HepG2 (cell line): Measurements from ENCODE around the gene ADCY1. TPM values are rescaled to one million over a fixed set of nuclear protein-coding genes. Genes with fewer than 3 reads are reported as not detected.

Experiments used
- ATAC-seq: fragments of 200-7000 bp; cut with Tn5 transposase; 3 replicates; pipeline ENCODE4 v1.9.1; 2020; ENCODE audit warnings: mild to moderate bottlenecking, moderate library complexity
- BruUV-seq: library from RNA; stranded (reverse); fragments of 400-500 nt; replicated peaks from 2 replicates; lab custom pipeline; 2021; lab: Mats Ljungman, UMichigan
- CTCF ChIA-PET: fragments of 300-600 bp; formaldehyde crosslinking; extraction: SDS; loops from one replicate; lab custom pipeline; 2021; ENCODE audit warnings: low total read pairs, inconsistent platforms, low intra/inter-chr PET ratio; lab: Yijun Ruan, JAX
- POLR2A ChIA-PET: fragments of 350-600 bp; sonication (Branson Sonifier 250); formaldehyde crosslinking; loops from one replicate; lab custom pipeline; 2020; ENCODE audit warnings: antibody characterized with exemption, inconsistent platforms; lab: Yijun Ruan, JAX
- DNase-seq: peaks from one replicate; pipeline ENCODE4 v3.0.0-alpha.2; 2015; ENCODE audit warnings: low spot score
- FAIRE-seq: peaks from 3 replicates; lab custom pipeline; 2011; peaks lifted over from hg19 to GRCh38; lab: Jason Lieb, UNC
- H2AFZ ChIP-seq: one replicate; pipeline ENCODE4 v1.6.1; 2011; ENCODE audit warnings: low read length, inconsistent platforms
- H3K27ac ChIP-seq: fragments of 300-600 bp; 3 replicates; pipeline ENCODE4 v1.8.0; 2011; ENCODE audit warnings: mixed run types, mild to moderate bottlenecking, mixed read lengths, low read length, inconsistent platforms; ENCODE audit not compliant: insufficient read depth; ENCODE audit errors: extremely low read length
- H3K27me3 ChIP-seq, 2 experiments: fragments of 200-600 bp in 1 of 2; 2 replicates in 1 of 2; 3 replicates in 1 of 2; pipeline versions ENCODE4 v1.6.0 to v1.8.0; 2011; ENCODE audit warnings: low read length in 2 of 2, mild to moderate bottlenecking in 2 of 2, moderate library complexity in 2 of 2, inconsistent platforms in 1 of 2; ENCODE audit not compliant: insufficient read depth in 2 of 2, control insufficient read depth in 1 of 2
- H3K36me3 ChIP-seq, 2 experiments: fragments of 200-600 bp in 1 of 2; replicated peaks in 1 of 2; 2 replicates in 1 of 2; 3 replicates in 1 of 2; pipeline versions ENCODE4 v1.5.1 to v1.8.0; 2011; ENCODE audit warnings: low read length in 2 of 2, inconsistent platforms in 1 of 2; ENCODE audit not compliant: insufficient read depth in 2 of 2, control insufficient read depth in 1 of 2
- H3K4me1 ChIP-seq: 2 replicates; pipeline ENCODE4 v1.5.1; 2012; ENCODE audit warnings: low read length, inconsistent platforms; ENCODE audit not compliant: insufficient read depth
- H3K4me2 ChIP-seq: 2 replicates; pipeline ENCODE4 v1.6.0; 2011; ENCODE audit warnings: low read depth, low read length, inconsistent platforms
- H3K4me3 ChIP-seq, 3 experiments: fragments of 200-600 bp in 1 of 3; sonication (generic), shearing (Covaris generic) in 1 of 3; replicated peaks in 1 of 3; 2 replicates each; pipeline ENCODE4 v1.5.1; 2011 to 2016; ENCODE audit warnings: low read length in 3 of 3, inconsistent platforms in 2 of 3, low read depth in 2 of 3, mild to moderate bottlenecking in 2 of 3, control low read depth in 1 of 3, mixed read lengths in 1 of 3; ENCODE audit not compliant: insufficient read depth in 1 of 3
- H3K79me2 ChIP-seq: one replicate; pipeline ENCODE4 v1.6.1; 2011; ENCODE audit warnings: low read length, inconsistent platforms; ENCODE audit not compliant: insufficient read depth
- H3K9ac ChIP-seq: 2 replicates; pipeline ENCODE4 v1.6.0; 2011; ENCODE audit warnings: mild to moderate bottlenecking, low read depth, low read length, inconsistent platforms; ENCODE audit not compliant: insufficient read depth
- H3K9me3 ChIP-seq: 2 replicates; pipeline ENCODE4 v1.5.1; 2012; ENCODE audit warnings: mild to moderate bottlenecking, low read length
- H4K20me1 ChIP-seq: 2 replicates; pipeline ENCODE4 v1.6.0; 2011; ENCODE audit warnings: inconsistent platforms, mild to moderate bottlenecking, low read length, moderate library complexity; ENCODE audit not compliant: insufficient read depth
- ARNT2 ChIP-seq: sonication (generic); formaldehyde crosslinking; IDR thresholded peaks from 2 replicates; pipeline ENCODE4 v1.8.0; 2022; ENCODE audit warnings: mild to moderate bottlenecking, low read depth, missing genetic modification reagents, moderate library complexity
- ASH2L ChIP-seq: fragments of 300-600, 200-600 bp; sonication (generic); IDR thresholded peaks from 2 replicates; pipeline ENCODE4 v1.7.0; 2017; ENCODE audit warnings: low read depth, mild to moderate bottlenecking, moderate library complexity, mixed read lengths, low read length; ENCODE audit not compliant: insufficient read length
- FOSL1 ChIP-seq: sonication (generic); formaldehyde crosslinking; IDR thresholded peaks from 2 replicates; pipeline ENCODE4 v1.9.0; 2021; ENCODE audit warnings: missing genetic modification reagents, borderline replicate concordance
- FOXO1 ChIP-seq: sonication (generic); formaldehyde crosslinking; IDR thresholded peaks from 2 replicates; pipeline ENCODE4 v1.4.0; 2020; ENCODE audit warnings: missing genetic modification reagents
- GZF1 ChIP-seq: sonication (generic); formaldehyde crosslinking; IDR thresholded peaks from 2 replicates; pipeline ENCODE4 v1.5.1; 2020; ENCODE audit warnings: mild to moderate bottlenecking, missing genetic modification reagents
- JARID2 ChIP-seq: sonication (generic); formaldehyde crosslinking; IDR thresholded peaks from 2 replicates; pipeline ENCODE4 v1.8.1; 2023; ENCODE audit warnings: missing genetic modification reagents, inconsistent platforms; ENCODE audit not compliant: insufficient replicate concordance
- PHF21A ChIP-seq: sonication (generic); formaldehyde crosslinking; IDR thresholded peaks from 2 replicates; pipeline ENCODE4 v1.5.0; 2020; ENCODE audit warnings: mild to moderate bottlenecking, missing genetic modification reagents
- ZNF431 ChIP-seq: sonication (generic); formaldehyde crosslinking; IDR thresholded peaks from 2 replicates; pipeline ENCODE4 v1.9.0; 2022; ENCODE audit warnings: missing genetic modification reagents, low read depth, mild to moderate bottlenecking, borderline replicate concordance
- ZNF468 ChIP-seq: sonication (generic); formaldehyde crosslinking; IDR thresholded peaks from 2 replicates; pipeline ENCODE4 v1.8.0; 2022; ENCODE audit warnings: mild to moderate bottlenecking, moderate library complexity, missing genetic modification reagents
- WGBS: methylation state at CpG from one replicate; pipeline ENCODE4 v1.1.6; 2017; ENCODE audit warnings: low lambda C conversion rate; 5-methylcytosine and 5-hydroxymethylcytosine counted together
- in situ Hi-C: cut with HindIII; loops from 2 replicates; pipeline ENCODE4 v1.10.0; 2017; ENCODE audit warnings: low pct_unique_long_range_greater_than_20kb; ENCODE audit not compliant: extremely low pct_ligation_motif_present
- intact Hi-C: fragments of 100-400 bp; cut with micrococcal nuclease; formaldehyde crosslinking; loops from one replicate; pipeline ENCODE4 v1.10.0; 2022; ENCODE audit not compliant: unreplicated experiment
- polyA plus RNA-seq, 8 experiments: library from polyadenylated mRNA; depleted of rRNA in 3 of 8; stranded (reverse) in 7 of 8; unstranded in 1 of 8; fragments of >200 nt; fragmentation: Illumina TruSeq in 4 of 8; extraction: Trizol in 4 of 8; gene quantifications; 2 replicates each; pipeline versions ENCODE4 v1.2.1 to v1.2.3, GENCODE V29; 2011 to 2016; ENCODE audit warnings: low read depth in 4 of 8, missing spikeins in 1 of 8, mixed read lengths in 1 of 8; ENCODE audit not compliant: insufficient read depth in 1 of 8
- total RNA-seq, 5 experiments: library from RNA; depleted of rRNA; stranded (reverse); fragments of >200 nt; fragmentation: Illumina TruSeq; extraction: Trizol; gene quantifications; 2 replicates each; pipeline ENCODE4 v1.2.3, GENCODE V29; 2016; ENCODE audit warnings: low read depth in 1 of 5
- TF ChIP-seq, protein P1 (sequence below): sonication (generic); formaldehyde crosslinking; IDR thresholded peaks from 2 replicates; pipeline ENCODE4 v1.9.0; 2021; ENCODE audit warnings: missing genetic modification reagents, mild to moderate bottlenecking, borderline replicate concordance

Gene ADCY1
- total and polyA plus RNA-seq, 2 of the 13 experiments (the other 11 are each of a cell fraction or from before 2014, with no cell fraction given), result 0.80 to 1.2 TPM

DNA sequence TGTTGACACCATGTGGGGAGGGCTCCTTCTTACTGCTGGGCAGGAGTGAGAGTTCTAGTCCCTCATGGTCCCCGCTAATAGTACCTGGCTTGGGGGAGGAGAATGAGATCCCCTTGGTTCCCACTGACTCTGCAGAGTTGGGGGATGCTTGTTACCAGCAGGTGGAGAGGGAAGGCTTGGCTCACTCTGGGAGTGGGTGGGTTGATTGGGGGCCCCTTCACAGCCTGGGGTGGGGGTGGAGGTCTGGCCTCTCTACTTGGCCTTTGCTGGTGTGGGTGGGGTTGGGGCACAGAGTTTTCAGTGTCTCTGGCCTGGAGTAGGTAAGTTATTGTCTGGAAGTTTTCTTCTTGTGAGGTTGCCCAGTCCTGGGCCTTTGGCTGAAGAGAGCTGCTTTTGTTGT is 31.9 kb downstream of the ADCY1 start (continued):
- no peak for TF ChIP-seq FOXO1 (CRISPR knock-in tag)

DNA sequence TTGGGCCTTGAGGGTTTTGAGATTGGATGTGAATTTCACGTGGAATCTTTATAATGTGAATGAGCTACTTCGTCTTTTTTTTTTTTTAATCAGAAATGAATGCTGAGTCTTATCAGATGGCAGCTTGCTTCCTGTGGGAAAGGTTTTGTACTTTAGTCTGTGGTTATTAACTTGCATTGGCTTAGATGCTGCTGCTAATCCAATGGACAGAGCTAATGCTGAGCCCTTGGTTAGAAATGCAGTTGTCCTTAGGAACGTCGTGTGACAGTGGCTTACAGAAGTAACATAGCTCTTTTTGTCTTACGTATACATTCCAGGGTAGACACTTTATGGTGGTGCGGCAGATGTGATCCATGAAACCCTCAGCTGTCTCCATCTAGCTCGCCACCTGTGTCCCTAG is 32.8 kb downstream of the ADCY1 start:
- Histone ChIP-seq H3K79me2 (no peaks in the 10 kb centered on the region), H3K4me1 (no peaks in the 10 kb centered on the region), H3K36me3 (no peaks in the 10 kb centered on the region), H4K20me1 (no peaks in the 10 kb centered on the region), H3K9me3 (peaks cover 5% of the 10 kb centered on the region; the same call in 1 of the 2 replicates), H3K4me3 (no peak overlapping the region), H3K4me2 (no peak overlapping the region), H3K27me3 (no peaks in the 10 kb centered on the region), H3K27ac (no peak overlapping the region), H2AFZ (no peak overlapping the region), H3K9ac (no peak overlapping the region)
- ChIA-PET CTCF (no interaction called here), POLR2A (no interaction called here)
- in situ Hi-C loops (no loop called here), intact Hi-C loops (no loop called here)
- no peak for TF ChIP-seq GZF1 (CRISPR knock-in tag)
- TF ChIP-seq PHF21A (CRISPR knock-in tag), result no peak
- TF ChIP-seq, protein P1, sequence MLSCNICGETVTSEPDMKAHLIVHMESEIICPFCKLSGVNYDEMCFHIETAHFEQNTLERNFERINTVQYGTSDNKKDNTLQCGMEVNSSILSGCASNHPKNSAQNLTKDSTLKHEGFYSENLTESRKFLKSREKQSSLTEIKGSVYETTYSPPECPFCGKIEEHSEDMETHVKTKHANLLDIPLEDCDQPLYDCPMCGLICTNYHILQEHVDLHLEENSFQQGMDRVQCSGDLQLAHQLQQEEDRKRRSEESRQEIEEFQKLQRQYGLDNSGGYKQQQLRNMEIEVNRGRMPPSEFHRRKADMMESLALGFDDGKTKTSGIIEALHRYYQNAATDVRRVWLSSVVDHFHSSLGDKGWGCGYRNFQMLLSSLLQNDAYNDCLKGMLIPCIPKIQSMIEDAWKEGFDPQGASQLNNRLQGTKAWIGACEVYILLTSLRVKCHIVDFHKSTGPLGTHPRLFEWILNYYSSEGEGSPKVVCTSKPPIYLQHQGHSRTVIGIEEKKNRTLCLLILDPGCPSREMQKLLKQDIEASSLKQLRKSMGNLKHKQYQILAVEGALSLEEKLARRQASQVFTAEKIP (CRISPR knock-in tag), result no peak
- no peak for TF ChIP-seq ZNF468
- TF ChIP-seq ASH2L, result no peak
- TF ChIP-seq ARNT2 (CRISPR knock-in tag), result no peak
- no peak for TF ChIP-seq JARID2 (CRISPR knock-in tag)
- no peak for TF ChIP-seq FOSL1 (CRISPR knock-in tag)
- no peak for TF ChIP-seq ZNF431
- WGBS, result 29% methylated on average over 7 of the region's 7 CpGs
- no peak for ATAC-seq
- DNase-seq, result no peak
- no TSS peak for BruUV-seq
- no peak for FAIRE-seq
